ENCODE measurements around the gene ZNF205. TPM values are rescaled to one million over a fixed set of nuclear protein-coding genes. Genes with fewer than 3 reads are reported as not detected.

Gene ZNF205
- total RNA-seq, 2 donors from 2014 or later: 10.5 to 12.4 TPM

DNA sequence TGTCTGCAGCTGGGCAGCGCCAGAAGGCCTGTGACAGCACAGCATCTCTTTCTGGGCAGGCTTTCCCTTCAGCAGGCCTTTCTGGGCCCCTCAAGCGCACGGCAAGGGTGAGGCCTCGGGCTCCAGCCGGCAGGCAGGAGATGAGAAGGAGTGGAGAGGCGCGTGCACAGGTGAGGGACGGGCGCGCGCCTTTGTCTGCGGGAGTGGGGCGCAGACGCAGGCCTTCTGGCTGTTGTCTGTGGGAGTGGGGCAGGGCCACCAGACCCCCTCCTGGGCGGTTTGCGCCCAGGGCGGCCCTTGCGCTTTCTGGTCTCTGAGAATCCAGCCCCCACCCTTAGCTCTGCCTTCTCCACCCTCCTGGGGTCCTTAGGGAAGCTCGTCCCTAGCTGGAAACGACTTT lies 6.5 kb downstream of the ZNF205 start:
- DNase-seq (ENCODE audit: low spot score): no peak
- Histone ChIP-seq H3K27ac (no peak overlapping the region), H3K27me3 (no peaks in the 10 kb centered on the region), H3K36me3 (peaks cover 37% of the 10 kb centered on the region), H3K4me3 (no peak overlapping the region), H3K4me1 (peaks cover 0 to 11% of the 10 kb centered on the region in 2 donors), H3K9me3 (no peaks in the 10 kb centered on the region)
- TF ChIP-seq, protein P1, sequence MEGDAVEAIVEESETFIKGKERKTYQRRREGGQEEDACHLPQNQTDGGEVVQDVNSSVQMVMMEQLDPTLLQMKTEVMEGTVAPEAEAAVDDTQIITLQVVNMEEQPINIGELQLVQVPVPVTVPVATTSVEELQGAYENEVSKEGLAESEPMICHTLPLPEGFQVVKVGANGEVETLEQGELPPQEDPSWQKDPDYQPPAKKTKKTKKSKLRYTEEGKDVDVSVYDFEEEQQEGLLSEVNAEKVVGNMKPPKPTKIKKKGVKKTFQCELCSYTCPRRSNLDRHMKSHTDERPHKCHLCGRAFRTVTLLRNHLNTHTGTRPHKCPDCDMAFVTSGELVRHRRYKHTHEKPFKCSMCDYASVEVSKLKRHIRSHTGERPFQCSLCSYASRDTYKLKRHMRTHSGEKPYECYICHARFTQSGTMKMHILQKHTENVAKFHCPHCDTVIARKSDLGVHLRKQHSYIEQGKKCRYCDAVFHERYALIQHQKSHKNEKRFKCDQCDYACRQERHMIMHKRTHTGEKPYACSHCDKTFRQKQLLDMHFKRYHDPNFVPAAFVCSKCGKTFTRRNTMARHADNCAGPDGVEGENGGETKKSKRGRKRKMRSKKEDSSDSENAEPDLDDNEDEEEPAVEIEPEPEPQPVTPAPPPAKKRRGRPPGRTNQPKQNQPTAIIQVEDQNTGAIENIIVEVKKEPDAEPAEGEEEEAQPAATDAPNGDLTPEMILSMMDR (IDR thresholded peaks at IDR 0.05): no peak

DNA sequence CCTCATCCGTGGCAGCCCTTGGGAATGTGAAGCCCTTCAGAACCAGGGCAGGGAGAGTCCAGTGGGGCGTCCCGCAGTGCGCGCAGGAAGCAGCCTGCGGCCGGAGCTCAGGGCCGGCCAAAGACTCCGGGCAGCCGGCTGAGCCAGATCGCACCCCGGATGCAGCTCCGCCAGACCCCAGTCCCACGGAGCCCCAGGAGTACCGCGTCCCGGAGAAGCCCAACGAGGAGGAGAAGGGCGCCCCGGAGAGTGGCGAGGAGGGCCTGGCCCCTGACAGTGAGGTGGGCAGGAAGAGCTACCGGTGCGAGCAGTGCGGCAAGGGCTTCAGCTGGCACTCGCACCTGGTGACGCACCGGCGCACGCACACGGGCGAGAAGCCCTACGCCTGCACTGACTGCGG lies 6.9 kb downstream of the ZNF205 start:
- Histone ChIP-seq H3K9me3 (no peaks in the 10 kb centered on the region), H3K4me1 (peaks cover 0 to 9% of the 10 kb centered on the region in 2 donors), H3K27me3 (no peaks in the 10 kb centered on the region), H3K4me3 (no peak overlapping the region), H3K27ac (no peak overlapping the region), H3K36me3 (peaks cover 37% of the 10 kb centered on the region)
- TF ChIP-seq, protein P1 (IDR thresholded peaks at IDR 0.05): no peak
- no peak for DNase-seq (ENCODE audit: low spot score)

DNA sequence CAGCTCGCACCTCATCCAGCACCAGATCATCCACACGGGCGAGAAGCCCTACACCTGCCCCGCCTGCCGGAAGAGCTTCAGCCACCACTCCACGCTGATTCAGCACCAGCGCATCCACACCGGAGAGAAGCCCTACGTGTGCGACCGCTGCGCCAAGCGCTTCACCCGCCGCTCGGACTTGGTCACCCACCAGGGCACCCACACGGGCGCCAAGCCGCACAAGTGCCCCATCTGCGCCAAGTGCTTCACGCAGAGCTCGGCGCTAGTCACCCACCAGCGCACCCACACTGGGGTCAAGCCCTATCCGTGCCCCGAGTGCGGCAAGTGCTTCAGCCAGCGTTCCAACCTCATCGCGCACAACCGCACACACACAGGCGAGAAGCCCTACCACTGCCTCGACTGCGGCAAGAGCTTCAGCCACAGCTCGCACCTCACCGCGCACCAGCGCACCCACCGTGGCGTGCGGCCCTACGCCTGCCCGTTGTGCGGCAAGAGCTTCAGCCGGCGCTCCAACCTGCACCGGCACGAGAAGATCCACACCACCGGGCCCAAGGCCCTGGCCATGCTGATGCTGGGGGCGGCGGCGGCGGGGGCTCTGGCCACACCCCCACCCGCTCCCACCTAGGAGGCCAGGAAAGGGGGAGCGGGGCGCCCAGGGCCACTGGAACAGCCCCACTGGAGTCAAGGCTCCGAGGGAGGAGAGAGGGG lies 7.5 kb downstream of the ZNF205 start:
- peaks cover 0 to 10% of the 10 kb centered on the region in 2 donors for H3K4me1 ChIP-seq
- H3K4me3 ChIP-seq: no peak overlapping the region
- no peak for DNase-seq (ENCODE audit: low spot score)
- TF ChIP-seq, protein P1 (IDR thresholded peaks at IDR 0.05): no peak
- no peaks in the 10 kb centered on the region for H3K9me3 ChIP-seq
- no peaks in the 10 kb centered on the region for H3K27me3 ChIP-seq
- peaks cover 35% of the 10 kb centered on the region for H3K36me3 ChIP-seq
- H3K27ac ChIP-seq: no peak overlapping the region

DNA sequence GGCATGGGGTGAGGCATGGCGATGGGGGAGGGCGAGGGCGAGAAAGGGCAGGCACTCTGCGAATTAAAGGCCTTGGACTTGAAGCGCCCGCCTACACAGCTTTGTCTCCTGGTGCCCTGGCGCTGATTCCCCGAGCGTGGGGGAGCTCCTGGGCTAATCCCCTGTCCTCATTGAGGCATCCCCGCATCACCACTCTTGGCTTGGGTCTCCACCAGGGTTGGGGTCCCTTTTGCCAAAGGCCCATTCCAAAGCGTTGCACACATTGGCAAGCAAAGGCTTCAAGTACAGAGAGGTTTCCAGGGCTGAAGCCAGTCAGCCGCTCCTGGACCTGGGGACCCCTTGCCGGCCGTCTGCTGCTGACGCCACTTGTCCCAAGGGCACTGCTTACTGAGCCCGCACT lies 8.0 kb downstream of the ZNF205 start:
- Histone ChIP-seq H3K4me3 (no peak overlapping the region), H3K4me1 (peaks cover 0 to 16% of the 10 kb centered on the region in 2 donors), H3K9me3 (no peaks in the 10 kb centered on the region), H3K27ac (no peak overlapping the region), H3K27me3 (no peaks in the 10 kb centered on the region), H3K36me3 (peaks cover 30% of the 10 kb centered on the region)
- TF ChIP-seq, protein P1 (IDR thresholded peaks at IDR 0.05): no peak
- no peak for DNase-seq (ENCODE audit: low spot score)

DNA sequence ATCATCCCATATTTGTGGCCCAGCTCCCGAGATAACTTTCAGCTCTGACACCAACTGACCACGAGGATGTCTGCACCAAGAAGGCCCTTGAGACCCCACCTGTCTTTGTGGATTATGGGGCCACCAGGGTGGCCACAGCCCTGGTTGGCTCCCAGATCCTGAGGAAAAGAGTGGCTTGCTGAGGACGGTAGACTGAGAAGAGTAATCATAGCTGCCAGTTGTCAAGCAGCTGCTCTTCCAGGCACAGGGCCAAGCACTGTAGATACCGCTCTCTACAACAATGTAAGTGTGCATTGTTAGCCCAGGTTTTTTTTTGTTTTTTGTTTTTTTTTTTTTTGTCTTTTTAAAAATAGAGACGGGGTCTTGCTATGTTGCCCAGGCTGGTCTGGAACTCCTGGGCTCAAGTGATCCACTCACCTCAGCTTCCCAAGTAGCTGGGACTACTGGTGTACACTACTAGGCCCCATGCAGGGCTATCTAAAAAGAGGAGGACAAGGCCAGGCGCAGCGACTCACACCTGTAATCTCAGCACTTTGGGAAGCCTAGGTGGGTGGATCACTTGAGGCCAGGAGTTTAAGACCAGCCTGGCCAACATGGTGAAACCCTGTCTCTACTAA lies 9.6 kb downstream of the ZNF205 start:
- Histone ChIP-seq H3K27ac (no peak overlapping the region), H3K9me3 (no peaks in the 10 kb centered on the region), H3K4me3 (no peak overlapping the region), H3K27me3 (no peaks in the 10 kb centered on the region), H3K4me1 (peaks cover 0 to 18% of the 10 kb centered on the region in 2 donors), H3K36me3 (peaks cover 24% of the 10 kb centered on the region)
- TF ChIP-seq, protein P1 (IDR thresholded peaks at IDR 0.05): no peak
- no peak for DNase-seq (ENCODE audit: low spot score)

Measured in right atrium auricular region (tissue), 2 donors.